ENCODE results near the gene SIRT4. TPM values are rescaled to one million over a fixed set of nuclear protein-coding genes. Genes with fewer than 3 reads are reported as not detected.

SIRT4 gene
- total and polyA plus RNA-seq, 10 of the 15 experiments (the other 5 are each of a cell fraction or from before 2014, with no cell fraction given) = 0.19 to 0.98 (median 0.44) TPM

DNA sequence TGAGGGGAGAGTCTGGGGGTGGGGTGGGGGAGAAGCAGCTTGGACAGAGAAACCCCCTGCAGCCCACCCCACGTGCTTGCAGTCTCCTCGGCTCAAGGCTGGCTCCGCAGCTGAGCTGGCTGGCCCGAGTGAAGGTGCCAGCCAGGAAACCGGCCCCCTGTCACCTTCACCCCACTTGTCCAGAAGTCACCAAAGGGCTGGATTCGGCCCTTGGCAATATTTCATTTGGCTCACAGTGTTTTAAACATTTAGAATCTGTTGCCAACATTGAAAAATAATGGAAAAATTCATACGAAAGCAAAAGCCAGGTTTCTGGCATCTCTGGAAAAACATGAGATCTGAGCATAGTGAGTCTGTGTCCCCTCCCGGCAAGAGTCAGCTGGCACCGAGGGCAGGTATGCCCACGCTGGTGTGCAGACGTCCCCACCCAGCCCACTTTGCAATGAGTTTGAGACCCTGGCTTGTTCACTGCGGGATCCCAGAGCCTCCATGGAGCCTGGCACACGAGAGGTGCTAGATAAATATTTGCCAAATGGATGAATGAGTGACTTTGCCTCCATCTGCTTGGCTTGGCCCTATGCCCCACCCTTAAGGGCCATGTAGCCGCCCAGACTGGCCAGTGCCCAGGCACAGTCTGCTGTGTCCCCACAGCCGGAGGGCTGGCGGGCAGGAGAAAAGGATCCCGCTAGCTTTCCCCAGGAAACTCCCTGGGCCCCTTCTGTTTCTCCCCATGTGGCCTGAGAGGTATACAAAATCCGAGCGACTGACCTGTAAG, 48.6 kb downstream of the SIRT4 start:
- Histone ChIP-seq H3K4me1 (ENCODE audit: control insufficient read depth, insufficient read depth, low read length) (no peaks in the 10 kb centered on the region), H3K9me3 (replicated peaks; ENCODE audit: control insufficient read depth, insufficient read depth, low read length) (no peaks in the 10 kb centered on the region), H3K27me3 (replicated peaks in 1 of 2; ENCODE audit: control insufficient read depth in 2 of 2, insufficient read depth in 2 of 2, low read length in 1 of 2) (0 out of 4 replicates have a peak, but pooled peaks cover 0 to 1% of the 10 kb centered on the region in 2 experiments), H4K20me1 (ENCODE audit: control insufficient read depth, insufficient read depth) (no peaks in the 10 kb centered on the region), H3K9ac (ENCODE audit: control insufficient read depth, insufficient read depth, low read length) (no peak overlapping the region), H2AFZ (ENCODE audit: control insufficient read depth, low read depth, low read length) (no peak overlapping the region), H3K4me3 (no peak overlapping the region), H3K36me3 (ENCODE audit: control insufficient read depth in 2 of 2, insufficient read depth in 2 of 2, low read length in 1 of 2) (no peaks in the 10 kb centered on the region), H3K79me2 (ENCODE audit: control insufficient read depth, insufficient read depth, low read length) (no peaks in the 10 kb centered on the region), H3K4me2 (ENCODE audit: control insufficient read depth, insufficient read depth) (no peak overlapping the region), H3K27ac (ENCODE audit: control insufficient read depth, insufficient read depth) (no peak overlapping the region)
- FAIRE-seq (no peak), ATAC-seq (no peak), DNase-seq (ENCODE audit: low read depth, low spot score) (no peak)
- ChIA-PET CTCF (interaction anchor here (1.0 kb wide), 1 partner anchor 80 kb away, joined by 4 read pairs; no protein-coding TSS in a partner anchor), POLR2A (no interaction called here), RAD21 (ENCODE audit: unreplicated experiment) (no interaction called here), SMC1A (ENCODE audit: uncharacterized antibody, unreplicated experiment) (no interaction called here)
- WGBS (ENCODE audit: insufficient coverage, insufficient replicate concordance, low lambda C conversion rate, missing lambda C conversion rate) = 48% methylated on average over 19 of the region's 19 CpGs
- TF ChIP-seq ZBED1 (IDR thresholded peaks at IDR 0.05; ENCODE audit: borderline replicate concordance) = no peak
- no peak for TF ChIP-seq TAF1 (IDR thresholded peaks at IDR 0.05; ENCODE audit: borderline replicate concordance, low read depth, low read length)
- TF ChIP-seq YY1 (IDR thresholded peaks at IDR 0.05; ENCODE audit: low read depth, low read length) = no peak
- TF ChIP-seq CEBPB (IDR thresholded peaks at IDR 0.05; ENCODE audit: borderline replicate concordance in 1 of 2, low read depth in 2 of 2, low read length in 2 of 2) = no peak
- TF ChIP-seq POLR2AphosphoS5 (IDR thresholded peaks at IDR 0.05; ENCODE audit: low read length) = no peak
- BruUV-seq (replicated peaks) = no TSS peak
- in situ Hi-C loops (cut with MboI) (no loop called here), intact Hi-C loops (cut with micrococcal nuclease; ENCODE audit: unreplicated experiment) (no loop called here)

DNA sequence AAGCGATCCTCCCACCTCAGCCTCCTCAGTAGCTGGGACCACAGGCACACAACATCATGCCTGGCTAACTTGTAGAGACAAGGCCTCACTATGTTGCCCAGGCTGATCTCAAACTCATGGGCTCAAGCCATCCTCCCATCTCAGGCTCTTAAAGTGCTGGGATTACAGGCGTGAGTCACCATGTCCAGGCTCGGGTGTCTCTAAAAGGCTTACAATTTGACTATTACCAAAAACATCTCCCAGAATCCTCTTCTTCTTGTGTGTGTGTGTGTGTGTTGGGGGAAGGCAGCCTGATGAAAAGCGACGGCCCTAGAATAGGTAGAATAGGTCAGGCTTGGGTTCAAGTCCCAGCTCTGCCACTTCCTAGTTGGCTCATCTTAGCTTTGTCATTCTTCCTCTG, 50.0 kb downstream of the SIRT4 start:
- no peak overlapping the region for H3K4me2 ChIP-seq (ENCODE audit: control insufficient read depth, insufficient read depth)
- no peaks in the 10 kb centered on the region for H4K20me1 ChIP-seq (ENCODE audit: control insufficient read depth, insufficient read depth)
- H3K9ac ChIP-seq (ENCODE audit: control insufficient read depth, insufficient read depth, low read length) = no peak overlapping the region
- intact Hi-C loops (cut with micrococcal nuclease; ENCODE audit: unreplicated experiment) (no loop called here), in situ Hi-C loops (cut with MboI) (no loop called here)
- FAIRE-seq (no peak), ATAC-seq (no peak), DNase-seq (ENCODE audit: low read depth, low spot score) (no peak)
- H3K9me3 ChIP-seq (replicated peaks; ENCODE audit: control insufficient read depth, insufficient read depth, low read length) = no peaks in the 10 kb centered on the region
- WGBS (ENCODE audit: insufficient coverage, insufficient replicate concordance, low lambda C conversion rate, missing lambda C conversion rate) = 25% methylated on average over 5 of the region's 5 CpGs
- SMC1A ChIA-PET (ENCODE audit: uncharacterized antibody, unreplicated experiment) = interaction anchor here (0.6 kb wide), 1 partner anchor 621 kb away, joined by 3 read pairs; no protein-coding TSS in a partner anchor
- H3K36me3 ChIP-seq (ENCODE audit: control insufficient read depth in 2 of 2, insufficient read depth in 2 of 2, low read length in 1 of 2) = no peaks in the 10 kb centered on the region
- CTCF ChIA-PET = interaction anchor here (0.7 kb wide), 1 partner anchor 50 kb away, joined by 4 read pairs; the partner anchor contains the start of gene SIRT4
- no peak overlapping the region for H3K4me3 ChIP-seq
- no TSS peak for BruUV-seq (replicated peaks)
- no peak for TF ChIP-seq CBX5 (IDR thresholded peaks at IDR 0.05; ENCODE audit: low read depth)
- TF ChIP-seq PAX8 (IDR thresholded peaks at IDR 0.05) = no peak
- TF ChIP-seq JUNB (IDR thresholded peaks at IDR 0.05) = no peak
- 0 out of 4 replicates have a peak, but pooled peaks cover 0 to 1% of the 10 kb centered on the region in 2 experiments for H3K27me3 ChIP-seq (replicated peaks in 1 of 2; ENCODE audit: control insufficient read depth in 2 of 2, insufficient read depth in 2 of 2, low read length in 1 of 2)
- POLR2A ChIA-PET = no interaction called here
- H3K79me2 ChIP-seq (ENCODE audit: control insufficient read depth, insufficient read depth, low read length) = no peaks in the 10 kb centered on the region
- RAD21 ChIA-PET (ENCODE audit: unreplicated experiment) = interaction anchor here (1.0 kb wide), 1 partner anchor 144 kb away, joined by 3 read pairs; the partner anchor contains the start of gene DYNLL1
- H2AFZ ChIP-seq (ENCODE audit: control insufficient read depth, low read depth, low read length) = no peak overlapping the region
- no peaks in the 10 kb centered on the region for H3K4me1 ChIP-seq (ENCODE audit: control insufficient read depth, insufficient read depth, low read length)
- H3K27ac ChIP-seq (ENCODE audit: control insufficient read depth, insufficient read depth) = no peak overlapping the region

Measured in GM12878 (cell line).